Hair follicular keratinocyte (primary cell): Measurements from ENCODE around the gene INPP5K. TPM values are rescaled to one million over a fixed set of nuclear protein-coding genes. Genes with fewer than 3 reads are reported as not detected.

Source experiments
- total RNA-seq: library from RNA; depleted of rRNA; stranded (reverse); fragments of >200 nt; gene quantifications from 2 replicates; pipeline ENCODE4 v1.2.3, GENCODE V29; 2015

The INPP5K gene
- 16.0 and 37.3 TPM in 2 replicates for total RNA-seq

DNA sequence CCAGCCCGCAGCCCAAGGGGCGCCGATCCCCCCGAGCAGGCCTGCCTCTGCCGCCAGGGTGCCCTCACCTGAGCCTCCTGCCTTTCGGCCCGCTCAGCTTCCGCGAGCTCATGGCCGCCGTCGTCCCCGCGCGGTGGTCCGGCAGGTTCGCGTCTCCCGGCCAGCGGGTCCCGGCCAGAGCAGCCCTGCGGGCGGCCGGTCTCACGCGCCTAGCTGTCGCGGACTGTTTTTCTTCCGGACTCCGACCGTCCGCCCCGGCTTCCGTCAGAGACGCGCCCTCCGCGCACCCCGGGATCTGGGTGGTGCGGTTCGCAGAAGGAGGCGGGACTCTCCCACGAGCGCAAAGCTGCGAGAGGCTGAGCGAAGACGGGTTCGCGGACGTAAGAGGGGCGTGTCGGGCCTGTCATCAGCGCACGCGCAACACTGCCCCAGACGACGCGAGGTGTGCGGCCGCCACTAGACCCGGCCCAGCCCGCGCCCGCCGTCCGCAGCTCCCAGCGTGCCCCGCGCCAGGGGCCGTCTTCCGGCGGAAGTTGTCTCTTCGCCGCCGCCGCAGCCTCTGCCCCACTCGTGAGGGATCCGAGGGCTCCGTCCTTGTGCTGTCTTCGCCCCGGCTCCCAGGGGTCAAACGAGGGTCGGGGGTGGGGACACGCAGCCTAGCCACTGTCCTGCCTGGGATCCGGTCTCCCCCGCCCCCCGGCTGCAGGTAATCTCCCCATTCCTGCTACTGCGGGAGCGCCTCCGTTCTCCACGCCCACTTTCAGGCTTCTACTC, at the start of gene INPP5K:
TSS of gene INPP5K (minus strand) at position 225 of the 774 bp plus-strand sequence. CDS start at position 112, 113 bp downstream.

DNA sequence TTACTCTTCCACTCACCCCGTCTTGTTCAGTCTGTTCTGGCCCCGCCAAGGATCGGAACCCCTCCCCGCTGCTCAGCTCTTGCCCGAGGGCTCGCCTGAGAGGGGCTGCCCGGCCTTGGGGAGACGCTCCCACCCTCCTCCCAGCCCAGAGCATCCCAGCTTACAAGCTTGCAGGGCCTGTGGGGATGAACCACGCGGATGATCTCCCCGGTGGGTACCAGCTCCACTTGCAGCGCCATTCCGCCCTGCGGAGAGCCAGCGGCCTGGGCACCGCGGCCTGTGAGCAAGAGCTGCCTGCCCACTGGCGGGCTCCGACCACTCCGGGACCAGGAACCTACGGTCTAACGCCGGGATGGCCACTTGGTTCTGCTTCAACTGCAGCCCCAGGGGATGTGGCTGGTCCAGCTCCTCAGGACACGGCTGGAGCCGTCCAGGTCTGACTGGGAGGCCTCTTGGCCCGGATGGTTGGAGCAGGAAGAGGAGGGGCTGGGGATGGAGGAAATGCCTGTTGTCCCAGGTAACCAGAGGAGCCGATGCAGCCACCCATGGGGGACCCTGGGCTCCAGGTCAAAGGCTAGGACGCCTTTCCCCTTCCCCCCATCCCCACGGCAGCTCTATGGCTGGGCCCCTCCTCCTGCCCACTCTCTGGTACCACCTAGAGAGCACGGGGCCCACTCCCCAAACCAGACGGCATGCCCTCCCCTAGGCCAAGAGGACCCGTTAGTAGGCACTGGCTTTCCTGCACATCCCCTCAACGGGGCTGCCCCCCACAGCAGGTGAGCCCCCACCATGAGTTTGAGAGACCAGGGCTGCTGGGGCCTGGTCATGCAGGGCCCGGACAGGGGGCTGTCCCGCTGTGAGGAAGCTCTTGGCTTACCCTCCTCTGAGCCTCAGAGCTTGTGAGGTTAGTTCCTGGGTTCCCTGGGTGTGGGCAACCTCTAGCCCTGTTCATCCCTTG, 23.9 kb downstream of the INPP5K start, which contains the start of gene MYO1C:
TSS of gene MYO1C (minus strand) at position 438 of the 958 bp plus-strand sequence. CDS start at position 239, 199 bp downstream.

DNA sequence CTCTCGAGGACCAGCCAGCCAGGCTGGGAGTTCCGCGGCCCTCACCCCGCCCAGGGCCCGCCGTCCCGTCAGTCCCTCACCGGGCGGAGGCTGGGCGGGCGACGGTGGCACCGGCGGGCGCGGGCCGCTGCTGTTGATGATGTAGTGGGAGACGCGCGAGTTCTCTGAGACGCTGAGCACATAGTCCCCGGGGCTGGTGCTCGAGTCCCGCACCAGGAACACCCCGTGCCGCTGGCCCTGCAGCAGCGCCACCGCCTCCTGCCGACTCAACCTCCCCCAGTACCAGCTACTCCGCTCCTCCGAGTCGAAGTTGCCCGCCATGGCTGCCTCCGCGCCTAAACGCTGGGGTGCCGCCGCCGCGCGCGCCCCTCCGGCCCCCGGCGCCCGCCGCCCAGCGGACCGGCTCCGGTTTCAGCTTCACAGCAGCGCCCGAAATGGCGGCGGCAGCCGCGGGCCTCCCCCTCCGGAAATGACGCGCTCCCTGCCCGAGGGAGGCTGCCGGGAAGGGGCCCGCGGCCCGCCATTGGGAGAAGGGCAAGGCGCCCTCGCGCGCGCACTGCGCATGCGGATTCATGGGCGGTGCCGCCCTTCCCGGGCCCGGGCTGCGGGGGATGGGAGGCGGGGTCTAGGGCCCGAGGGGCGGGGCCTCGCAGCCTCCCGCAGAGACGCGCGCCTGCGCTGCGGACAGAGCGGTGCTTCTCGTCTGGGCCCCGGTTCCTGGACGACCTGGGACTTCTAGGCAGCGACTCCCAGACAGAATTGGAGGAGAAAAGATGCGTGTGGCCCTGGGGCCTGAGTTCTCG, 60.4 kb downstream of the INPP5K start, which contains the start of gene CRK:
TSS of gene CRK (minus strand) at position 436 of the 803 bp plus-strand sequence. CDS start at position 321, 115 bp downstream.

Other genes with a start within 250 kb of the INPP5K start
- gene BHLHA9, start 246.2 kb downstream of the INPP5K start, total RNA-seq: not detected in 2 replicates
- not detected in 2 replicates for gene TRARG1, start 236.9 kb downstream of the INPP5K start, total RNA-seq
- gene YWHAE, start 116.4 kb downstream of the INPP5K start, total RNA-seq: 727 and 935 TPM in 2 replicates
- gene CRK, start 60.4 kb downstream of the INPP5K start, total RNA-seq: 69.3 and 76.5 TPM in 2 replicates
- 95.3 and 137 TPM in 2 replicates for gene MYO1C, start 23.9 kb downstream of the INPP5K start, total RNA-seq
- 21.1 and 32.9 TPM in 2 replicates for gene PITPNA, start 46.2 kb upstream of the INPP5K start, total RNA-seq
- gene SLC43A2, start 112.2 kb upstream of the INPP5K start, total RNA-seq: 9.1 and 14.0 TPM in 2 replicates
- gene SCARF1, start 129.1 kb upstream of the INPP5K start, total RNA-seq: 0.16 TPM in 1 of 2 replicates, not detected in the other
- gene RILP, start 133.3 kb upstream of the INPP5K start, total RNA-seq: 7.9 and 11.1 TPM in 2 replicates
- 110 and 129 TPM in 2 replicates for gene PRPF8, start 168.3 kb upstream of the INPP5K start, total RNA-seq
- gene TLCD2, start 193.8 kb upstream of the INPP5K start, total RNA-seq: 0.99 and 1.2 TPM in 2 replicates
- 8.8 and 12.7 TPM in 2 replicates for gene WDR81, start 208.1 kb upstream of the INPP5K start, total RNA-seq
- 0.08 and 0.70 TPM in 2 replicates for gene SERPINF2, start 226.3 kb upstream of the INPP5K start, total RNA-seq
- gene SERPINF1, start 245.4 kb upstream of the INPP5K start, total RNA-seq: 2.7 and 5.2 TPM in 2 replicates